Measurements from ENCODE around the gene LRRC57. TPM values are rescaled to one million over a fixed set of nuclear protein-coding genes. Genes with fewer than 3 reads are reported as not detected.
A peak's percentile ranks its signal among the peaks of the same experiment; 100 is the strongest.
"Not testable (repeated sequence)": the region's sequence is repeated elsewhere in the genome, so short reads cannot be mapped to it uniquely, and the experiment has no call there.

LRRC57 gene
- total RNA-seq, 1 donor from 2014 or later, result 14.0 TPM

GRCh38 chr15:42556550-42557207 is 8.1 kb upstream of the LRRC57 start:
- peak; percentile 33 for ATAC-seq
- intact Hi-C loops (cut with micrococcal nuclease), result not testable (repeated sequence)

GRCh38 chr15:42553554-42553953 is 5.0 kb upstream of the LRRC57 start:
- ATAC-seq (no peak), DNase-seq (no peak)
- intact Hi-C loops (cut with micrococcal nuclease), result no loop called here

More at GRCh38 chr15:42556550-42557207, 8.1 kb upstream of the LRRC57 start:
- DNase-seq, result not testable (repeated sequence)

- intact Hi-C loops (cut with micrococcal nuclease), result loop anchor here (10.0 kb wide), 1 partner anchor 95 kb away; no protein-coding TSS in a partner anchor
- DNase-seq (no peak), ATAC-seq (no peak)
Observed at GRCh38 chr15:42549741-42550392, 1.3 kb upstream of the LRRC57 start.

- ATAC-seq (peak; percentile 47), DNase-seq (no peak)
- intact Hi-C loops (cut with micrococcal nuclease), result loop anchor here (10.0 kb wide), 1 partner anchor 96 kb away; no protein-coding TSS in a partner anchor
Observed at GRCh38 chr15:42549032-42549491, 469 bp upstream of the LRRC57 start.

GRCh38 chr15:42547918-42548248 is 710 bp downstream of the LRRC57 start:
- ATAC-seq, result peak; percentile 4
- no peak for DNase-seq
- intact Hi-C loops (cut with micrococcal nuclease), result loop anchor here (10.0 kb wide), 1 partner anchor 97 kb away; no protein-coding TSS in a partner anchor

GRCh38 chr15:42544853-42545629 is 3.6 kb downstream of the LRRC57 start:
- ATAC-seq (no peak), DNase-seq (no peak)
- intact Hi-C loops (cut with micrococcal nuclease), result loop anchor here (10.0 kb wide), 1 partner anchor 100 kb away; no protein-coding TSS in a partner anchor

- intact Hi-C loops (cut with micrococcal nuclease), result no loop called here
- ATAC-seq, result no peak
Observed at GRCh38 chr15:42533246-42533645, 15.3 kb downstream of the LRRC57 start.

GRCh38 chr15:42528970-42529369 is 19.6 kb downstream of the LRRC57 start:
- intact Hi-C loops (cut with micrococcal nuclease), result no loop called here
- ATAC-seq, result no peak
- no peak for DNase-seq

More at GRCh38 chr15:42533246-42533645, 15.3 kb downstream of the LRRC57 start:
- DNase-seq, result no peak

GRCh38 chr15:42523331-42523730 is 25.3 kb downstream of the LRRC57 start:
- no peak for DNase-seq
- ATAC-seq, result no peak
- intact Hi-C loops (cut with micrococcal nuclease), result no loop called here

GRCh38 chr15:42511007-42511391 is 37.6 kb downstream of the LRRC57 start:
- ATAC-seq, result peak; percentile 48
- intact Hi-C loops (cut with micrococcal nuclease), result no loop called here
- DNase-seq, result no peak

GRCh38 chr15:42510258-42511006 is 38.2 kb downstream of the LRRC57 start:
- intact Hi-C loops (cut with micrococcal nuclease), result no loop called here
- no peak for ATAC-seq
- DNase-seq, result no peak

- ATAC-seq, result peak; percentile 78
- peak; percentile 18 for DNase-seq
- intact Hi-C loops (cut with micrococcal nuclease), result no loop called here
Observed at GRCh38 chr15:42508263-42508690, 40.3 kb downstream of the LRRC57 start.

GRCh38 chr15:42507514-42507913 is 41.1 kb downstream of the LRRC57 start:
- no peak for ATAC-seq
- no peak for DNase-seq

GRCh38 chr15:42504631-42505030 is 44.0 kb downstream of the LRRC57 start:
- intact Hi-C loops (cut with micrococcal nuclease), result no loop called here
- DNase-seq (no peak), ATAC-seq (no peak)

More at GRCh38 chr15:42507514-42507913, 41.1 kb downstream of the LRRC57 start:
- intact Hi-C loops (cut with micrococcal nuclease), result no loop called here

GRCh38 chr15:42503825-42504224 is 44.8 kb downstream of the LRRC57 start:
- ATAC-seq (no peak), DNase-seq (no peak)
- intact Hi-C loops (cut with micrococcal nuclease), result no loop called here

GRCh38 chr15:42502477-42502876 is 46.1 kb downstream of the LRRC57 start:
- no peak for ATAC-seq
- intact Hi-C loops (cut with micrococcal nuclease), result no loop called here
- no peak for DNase-seq

- DNase-seq, result no peak
- ATAC-seq, result no peak
- intact Hi-C loops (cut with micrococcal nuclease), result no loop called here
Observed at GRCh38 chr15:42499858-42500609, 48.6 kb downstream of the LRRC57 start.
